Measurements from ENCODE around the gene PCDHGA8.
"Not testable (repeated sequence)": the region's sequence is repeated elsewhere in the genome, so short reads cannot be mapped to it uniquely, and the experiment has no call there.

Gene PCDHGA8

GRCh38 chr5:141382469-141383294, 9.8 kb upstream of the PCDHGA8 start, which contains the start of gene PCDHGA7:
Gene PCDHGA7, plus strand, starts transcription at chr5:141382742. Its CDS starts 158 bp downstream, at chr5:141382900.
- ChIA-PET CTCF (interaction anchor here (0.9 kb wide), 1 partner anchor 8 kb away, joined by 3 read pairs; no protein-coding TSS in a partner anchor), POLR2A (no interaction called here)
- DNase-seq (ENCODE audit: extremely low spot score), result peak; percentile 19
- no peak for TF ChIP-seq PKNOX1 (IDR thresholded peaks at IDR 0.05)
- TF ChIP-seq HDGF (IDR thresholded peaks at IDR 0.05; ENCODE audit: borderline replicate concordance), result no peak
- no peak for TF ChIP-seq LEF1 (IDR thresholded peaks at IDR 0.05; ENCODE audit: borderline replicate concordance)
- TF ChIP-seq ELF4 (IDR thresholded peaks at IDR 0.05), result no peak

- no peak for TF ChIP-seq ARNT (IDR thresholded peaks at IDR 0.05)
- TF ChIP-seq HDGF (IDR thresholded peaks at IDR 0.05; ENCODE audit: borderline replicate concordance), result no peak
- no peak for TF ChIP-seq SUZ12 (IDR thresholded peaks at IDR 0.05)
- TF ChIP-seq PKNOX1 (IDR thresholded peaks at IDR 0.05), result no peak
- no peak for TF ChIP-seq FOXM1 (IDR thresholded peaks at IDR 0.05; ENCODE audit: borderline replicate concordance)
- no peak for TF ChIP-seq ELF4 (IDR thresholded peaks at IDR 0.05)
- no peak for TF ChIP-seq CTBP1 (IDR thresholded peaks at IDR 0.05; ENCODE audit: borderline replicate concordance)
- TF ChIP-seq ZNF384 (IDR thresholded peaks at IDR 0.05), result no peak
- TF ChIP-seq BHLHE40 (IDR thresholded peaks at IDR 0.05; ENCODE audit: borderline replicate concordance), result no peak
- TF ChIP-seq FOXA1 (IDR thresholded peaks at IDR 0.05), result no peak
- no peak for TF ChIP-seq LEF1 (IDR thresholded peaks at IDR 0.05; ENCODE audit: borderline replicate concordance)
- no peak for TF ChIP-seq FOXK2 (IDR thresholded peaks at IDR 0.05)
- POLR2A ChIA-PET, result no interaction called here
- no peak for DNase-seq (ENCODE audit: extremely low spot score)
- CTCF ChIA-PET, result no interaction called here
These were observed 9.1 kb upstream of the PCDHGA8 start for GRCh38 chr5:141383345-141383744.

- TF ChIP-seq LEF1 (IDR thresholded peaks at IDR 0.05; ENCODE audit: borderline replicate concordance), result no peak
- no peak for TF ChIP-seq SUZ12 (IDR thresholded peaks at IDR 0.05)
- no peak for TF ChIP-seq PKNOX1 (IDR thresholded peaks at IDR 0.05)
- no peak for TF ChIP-seq NFRKB (IDR thresholded peaks at IDR 0.05)
- no peak for DNase-seq (ENCODE audit: extremely low spot score)
- ChIA-PET CTCF (no interaction called here), POLR2A (no interaction called here)
These were observed 7.8 kb upstream of the PCDHGA8 start for GRCh38 chr5:141384471-141385267.

GRCh38 chr5:141387557-141388311, 4.7 kb upstream of the PCDHGA8 start, which contains the start of gene PCDHGB4:
Gene PCDHGB4, plus strand, starts transcription at chr5:141387698. Its CDS starts 187 bp downstream, at chr5:141387885.
- POLR2A ChIA-PET; DNase-seq (ENCODE audit: extremely low spot score): not testable (repeated sequence)
- CTCF ChIA-PET, result interaction anchor here (0.6 kb wide), 1 partner anchor 132 kb away, joined by 3 read pairs; no protein-coding TSS in a partner anchor

GRCh38 chr5:141388661-141389060, 3.8 kb upstream of the PCDHGA8 start:
- POLR2A ChIA-PET, result no interaction called here
- CTCF ChIA-PET, result no interaction called here

More at GRCh38 chr5:141388661-141389060, 3.8 kb upstream of the PCDHGA8 start:
- DNase-seq (ENCODE audit: extremely low spot score), result no peak
- TF ChIP-seq FOXA1 (IDR thresholded peaks at IDR 0.05) (no peak), CTBP1 (IDR thresholded peaks at IDR 0.05; ENCODE audit: borderline replicate concordance) (no peak), L3MBTL2 (conservative IDR thresholded peaks at IDR 0.05) (no peak), HDGF (IDR thresholded peaks at IDR 0.05; ENCODE audit: borderline replicate concordance) (no peak), PKNOX1 (IDR thresholded peaks at IDR 0.05) (no peak)

Measured in HEK293T (cell line).